OCI-LY3 (cell line): ENCODE data around the gene RGS19.

Experiments
- EZH2phosphoT487 ChIP-seq: fragments of 200-600 bp; shearing (Covaris generic); IDR thresholded peaks from 2 replicates; pipeline ENCODE4 v1.6.1; 2018; ENCODE audit warnings: antibody characterized with exemption, mixed run types, low read depth
- TF ChIP-seq, protein P1 (sequence below): fragments of 200-600, 300-600 bp; sonication (generic); IDR thresholded peaks from 2 replicates; pipeline ENCODE4 v1.5.1; 2014; ENCODE audit warnings: antibody characterized with exemption, low read length, low read depth

DNA sequence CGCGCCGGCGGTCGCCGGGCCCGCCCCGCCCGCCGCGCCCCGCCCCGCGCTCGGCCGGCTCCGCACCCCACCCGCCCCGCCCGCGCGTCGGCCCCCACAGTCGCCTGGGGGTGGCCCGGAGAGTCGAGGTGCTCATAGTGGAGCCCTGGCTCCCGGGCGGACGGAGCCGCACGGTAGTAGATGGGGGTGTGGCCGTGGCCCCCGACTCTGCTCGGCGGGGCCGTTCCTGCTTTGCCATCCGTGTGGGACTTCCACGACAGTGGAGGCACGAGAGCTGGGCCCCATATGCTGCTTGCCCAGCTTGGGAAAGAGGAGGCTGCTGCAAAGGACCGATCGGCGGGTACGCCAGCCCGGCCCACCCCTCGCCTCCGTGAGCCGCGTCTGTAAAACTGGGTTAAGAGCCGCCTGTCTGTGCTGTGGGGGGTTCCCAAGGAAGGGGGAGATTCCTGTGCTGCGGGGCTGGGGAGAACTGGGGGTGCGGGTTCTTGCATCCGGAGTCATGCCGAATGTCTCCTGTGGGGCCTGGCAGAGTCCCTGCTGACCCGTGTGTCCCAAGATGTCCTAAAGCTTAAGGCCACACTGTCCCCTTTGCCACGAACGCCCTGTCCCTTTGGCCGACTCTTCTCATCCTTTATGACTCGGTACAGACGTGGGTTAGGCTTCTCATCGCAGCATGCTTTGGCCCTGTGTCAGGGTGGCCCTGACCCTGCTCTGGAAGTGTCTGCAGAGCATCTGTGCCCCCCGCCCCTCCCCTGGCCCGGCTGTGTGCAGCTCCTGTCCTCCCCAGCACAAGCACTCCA, 895 bp upstream of the RGS19 start, which contains the start of gene OPRL1:
- TF ChIP-seq, protein P1, sequence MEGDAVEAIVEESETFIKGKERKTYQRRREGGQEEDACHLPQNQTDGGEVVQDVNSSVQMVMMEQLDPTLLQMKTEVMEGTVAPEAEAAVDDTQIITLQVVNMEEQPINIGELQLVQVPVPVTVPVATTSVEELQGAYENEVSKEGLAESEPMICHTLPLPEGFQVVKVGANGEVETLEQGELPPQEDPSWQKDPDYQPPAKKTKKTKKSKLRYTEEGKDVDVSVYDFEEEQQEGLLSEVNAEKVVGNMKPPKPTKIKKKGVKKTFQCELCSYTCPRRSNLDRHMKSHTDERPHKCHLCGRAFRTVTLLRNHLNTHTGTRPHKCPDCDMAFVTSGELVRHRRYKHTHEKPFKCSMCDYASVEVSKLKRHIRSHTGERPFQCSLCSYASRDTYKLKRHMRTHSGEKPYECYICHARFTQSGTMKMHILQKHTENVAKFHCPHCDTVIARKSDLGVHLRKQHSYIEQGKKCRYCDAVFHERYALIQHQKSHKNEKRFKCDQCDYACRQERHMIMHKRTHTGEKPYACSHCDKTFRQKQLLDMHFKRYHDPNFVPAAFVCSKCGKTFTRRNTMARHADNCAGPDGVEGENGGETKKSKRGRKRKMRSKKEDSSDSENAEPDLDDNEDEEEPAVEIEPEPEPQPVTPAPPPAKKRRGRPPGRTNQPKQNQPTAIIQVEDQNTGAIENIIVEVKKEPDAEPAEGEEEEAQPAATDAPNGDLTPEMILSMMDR, result no peak
- TF ChIP-seq EZH2phosphoT487, result no peak
